Inflammatory macrophage treated with lipopolysaccharide for 1 hour (primary cell): ENCODE measurements around the gene PHETA1.
A peak's percentile ranks its signal among the peaks of the same experiment; 100 is the strongest.

Source experiments
- DNase-seq, 2 donors: peaks; one replicate each; pipeline ENCODE4 v3.0.0-alpha.2; 2020 to 2022

Gene PHETA1

GRCh38 chr12:111368788-111369495, at the start of gene PHETA1:
TSS of gene PHETA1 (minus strand) at chr12:111369095. CDS start at chr12:111363427, 5,668 bp downstream.
- peak; percentile 91 to 95 for DNase-seq

- DNase-seq, result no peak
Observed at GRCh38 chr12:111418594-111418880, 49.6 kb upstream of the PHETA1 start.

GRCh38 chr12:111417784-111418593, 49.1 kb upstream of the PHETA1 start:
- DNase-seq, result no peak

- no peak for DNase-seq
Observed at GRCh38 chr12:111417290-111417689, 48.4 kb upstream of the PHETA1 start.

GRCh38 chr12:111414711-111415252, 45.9 kb upstream of the PHETA1 start:
- no peak for DNase-seq

DNA sequence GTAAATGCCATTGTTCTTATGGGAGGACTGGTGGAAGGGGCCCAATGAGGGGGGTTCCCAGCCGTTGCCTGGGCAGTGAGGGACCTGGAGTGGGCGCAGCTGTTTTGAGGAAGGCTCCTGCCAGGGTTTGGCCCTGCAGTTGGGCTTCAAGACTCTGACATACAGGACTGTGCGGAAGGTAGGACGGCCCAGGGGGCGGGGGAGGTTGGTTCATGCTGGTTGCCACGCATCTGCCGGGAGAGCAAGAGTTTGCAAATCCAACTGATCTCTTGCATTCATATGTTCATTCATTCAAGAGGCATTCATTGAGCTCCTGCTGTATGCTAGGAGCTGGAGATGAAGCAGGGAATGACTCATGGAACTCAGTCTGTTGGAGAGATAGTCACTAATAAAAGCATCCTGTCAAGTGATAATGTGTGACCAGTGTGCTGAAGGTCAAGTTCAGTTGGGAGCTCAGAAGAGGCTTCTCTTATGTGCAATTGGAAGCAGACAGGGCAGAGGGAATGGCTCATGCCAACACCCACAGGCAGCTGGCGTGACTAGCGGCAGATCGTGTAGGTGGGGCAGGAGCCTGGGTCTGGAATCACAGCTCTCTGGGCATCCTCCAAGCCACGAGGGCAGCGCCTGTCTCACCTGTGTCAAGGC, 44.7 kb upstream of the PHETA1 start:
- DNase-seq, result peak; percentile 59 to 91

DNA sequence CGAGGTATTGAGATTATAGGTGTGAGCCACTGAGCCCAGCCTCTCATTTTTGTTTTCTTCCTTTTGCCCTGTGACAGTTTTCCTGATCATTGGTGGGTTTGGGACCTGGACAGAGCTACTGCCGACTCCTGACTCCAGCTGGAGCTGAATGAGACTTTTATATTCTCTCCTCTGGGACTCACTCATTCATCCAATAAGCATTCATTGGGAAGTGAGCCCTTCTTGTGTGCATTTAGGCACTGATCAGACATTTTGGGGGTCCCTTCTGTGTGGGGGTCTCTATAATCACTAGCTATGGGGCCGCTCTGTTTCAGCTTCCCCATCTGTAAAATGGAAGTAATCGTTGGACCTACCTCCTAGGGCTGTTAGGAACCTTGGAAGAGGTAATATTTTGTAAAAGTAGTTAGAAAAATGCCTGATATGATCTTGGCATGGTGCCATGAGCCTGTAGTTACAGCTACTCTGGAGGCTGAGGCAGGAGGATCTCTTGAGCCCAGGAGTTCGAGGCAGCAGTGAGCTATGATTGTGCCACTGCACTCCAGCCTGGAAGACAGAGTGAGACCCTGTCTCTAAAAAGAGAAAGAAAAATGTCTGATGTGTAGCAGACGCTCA, 44.0 kb upstream of the PHETA1 start:
- no peak for DNase-seq

DNA sequence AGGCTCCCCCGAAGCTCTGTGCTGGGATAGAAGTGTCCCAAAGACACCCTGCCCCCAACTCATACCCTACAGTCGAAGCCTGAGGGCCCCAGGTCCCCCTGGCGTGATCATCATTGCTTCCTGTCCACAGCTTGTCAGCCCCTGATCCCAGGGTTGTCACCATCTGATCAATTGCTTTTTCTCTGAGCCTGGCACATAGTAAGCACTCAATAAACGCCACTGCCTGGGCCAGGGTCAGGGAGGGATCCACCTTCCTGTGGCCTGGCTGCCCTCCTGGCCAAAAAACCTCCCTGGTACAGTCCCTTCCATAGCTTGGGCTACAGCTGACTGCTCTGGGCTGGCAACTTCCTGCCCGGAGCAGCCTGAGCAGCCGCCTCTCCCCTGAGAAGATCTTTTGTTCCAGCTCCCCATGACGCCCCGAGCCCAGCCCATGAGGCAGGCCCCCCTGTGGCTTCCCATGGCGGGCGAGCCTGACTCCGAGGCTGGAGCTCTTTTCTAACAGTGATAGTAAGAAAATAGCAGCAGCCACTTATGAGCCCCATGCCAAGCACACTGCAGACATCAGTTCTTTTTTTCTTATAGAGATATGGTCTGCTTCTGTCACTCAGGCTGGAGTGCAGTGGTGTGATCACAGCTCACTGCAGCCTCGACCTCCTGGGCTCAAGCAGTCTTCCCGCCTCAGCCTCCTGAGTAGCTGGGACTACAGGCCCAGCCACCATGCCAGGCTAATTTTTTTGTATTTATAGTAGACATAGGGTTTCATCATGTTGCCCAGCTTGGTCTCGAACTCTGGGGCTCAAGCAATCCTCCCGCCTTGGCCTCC, 43.3 kb upstream of the PHETA1 start:
- no peak for DNase-seq

GRCh38 chr12:111411185-111411764, 42.4 kb upstream of the PHETA1 start:
- no peak for DNase-seq

- no peak for DNase-seq
Observed at GRCh38 chr12:111410431-111411184, 41.7 kb upstream of the PHETA1 start.

DNA sequence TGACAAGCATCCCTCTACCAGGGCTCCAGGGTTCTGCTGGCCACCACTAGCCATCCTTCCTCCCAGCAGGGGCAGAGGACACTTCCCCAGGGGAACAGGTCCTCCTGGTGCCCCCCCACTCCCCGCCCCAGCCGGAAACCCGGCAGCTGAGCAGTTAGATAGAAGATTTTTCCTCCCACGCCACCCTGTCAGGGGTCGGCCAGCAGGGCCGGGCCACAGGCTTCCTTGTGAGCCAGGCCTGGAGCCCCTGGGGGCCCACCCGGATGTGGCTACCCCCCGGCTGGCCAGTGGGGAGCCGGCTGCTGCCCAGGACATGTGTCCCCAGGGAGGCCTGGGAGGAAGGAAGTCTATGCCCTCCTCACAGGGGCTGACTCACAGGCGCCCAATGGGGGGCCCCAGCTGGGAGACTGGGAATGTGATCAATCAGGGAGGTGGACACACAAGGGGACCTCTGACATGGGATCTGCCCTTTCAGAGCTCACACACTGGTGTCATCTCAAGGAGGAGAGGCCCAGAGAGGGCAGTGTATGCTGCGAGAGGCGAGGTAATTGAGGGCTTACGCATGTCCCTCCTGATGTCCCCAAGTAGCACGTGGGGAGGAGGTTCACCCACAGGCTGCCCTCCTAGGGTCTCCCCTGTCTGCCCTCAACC, 41.0 kb upstream of the PHETA1 start:
- peak in 1 of 2 donors; percentile 49 for DNase-seq

DNA sequence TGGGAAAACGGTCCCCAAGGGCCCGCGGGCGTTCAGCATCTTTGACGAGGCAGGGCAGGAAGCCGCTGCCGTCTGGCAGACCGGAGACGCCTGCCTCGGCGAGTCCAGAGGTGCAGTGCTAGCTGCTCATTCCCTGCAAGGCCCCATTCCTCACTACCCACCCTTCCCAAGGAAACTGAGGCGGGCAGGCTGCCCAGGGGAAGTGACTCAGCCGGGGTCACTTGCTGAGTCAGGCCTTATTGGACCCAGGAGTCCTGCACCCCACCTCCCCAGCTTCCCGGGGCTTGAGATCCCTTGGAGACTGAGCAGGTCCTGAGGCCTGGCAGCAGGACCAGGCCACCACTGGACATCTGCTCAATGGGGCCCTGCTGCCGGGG, 40.5 kb upstream of the PHETA1 start:
- DNase-seq, result no peak

DNA sequence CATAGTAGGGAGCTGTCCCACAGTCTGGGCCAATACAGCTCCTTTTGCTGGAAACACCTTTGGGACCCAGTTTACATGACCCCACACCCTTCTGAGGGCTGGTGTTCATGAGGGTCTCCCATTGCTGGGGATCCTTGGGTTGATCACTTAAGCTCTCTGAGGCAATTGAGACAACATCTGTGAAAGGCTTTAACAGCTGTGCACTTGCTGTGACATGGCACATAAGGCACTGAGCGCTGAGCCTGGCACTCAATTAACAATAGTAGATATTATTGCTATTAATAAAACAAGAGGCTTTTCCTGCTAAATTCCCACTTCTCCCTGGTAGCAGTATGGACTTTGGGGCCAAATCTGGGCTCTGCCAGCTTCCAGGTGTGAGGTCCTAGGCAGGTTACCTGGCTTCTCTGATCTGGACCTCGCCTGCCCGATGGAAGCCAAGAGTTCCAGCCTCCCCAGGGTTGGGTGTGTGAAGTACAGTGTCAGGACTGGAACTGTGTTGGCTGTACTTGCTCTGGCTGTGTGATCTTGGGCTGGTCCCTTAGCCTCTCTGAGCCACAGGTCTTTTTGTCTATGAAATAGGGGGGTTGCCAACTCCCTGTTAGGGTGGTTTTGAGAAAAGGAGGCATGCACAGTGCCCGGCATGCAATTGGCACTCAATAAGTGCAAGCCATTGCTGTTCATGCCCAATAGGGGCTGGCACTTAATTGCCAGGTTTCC, 39.9 kb upstream of the PHETA1 start:
- DNase-seq, result no peak

- peak; percentile 91 to 93 for DNase-seq
Observed at GRCh38 chr12:111408116-111408440, 39.2 kb upstream of the PHETA1 start.

DNA sequence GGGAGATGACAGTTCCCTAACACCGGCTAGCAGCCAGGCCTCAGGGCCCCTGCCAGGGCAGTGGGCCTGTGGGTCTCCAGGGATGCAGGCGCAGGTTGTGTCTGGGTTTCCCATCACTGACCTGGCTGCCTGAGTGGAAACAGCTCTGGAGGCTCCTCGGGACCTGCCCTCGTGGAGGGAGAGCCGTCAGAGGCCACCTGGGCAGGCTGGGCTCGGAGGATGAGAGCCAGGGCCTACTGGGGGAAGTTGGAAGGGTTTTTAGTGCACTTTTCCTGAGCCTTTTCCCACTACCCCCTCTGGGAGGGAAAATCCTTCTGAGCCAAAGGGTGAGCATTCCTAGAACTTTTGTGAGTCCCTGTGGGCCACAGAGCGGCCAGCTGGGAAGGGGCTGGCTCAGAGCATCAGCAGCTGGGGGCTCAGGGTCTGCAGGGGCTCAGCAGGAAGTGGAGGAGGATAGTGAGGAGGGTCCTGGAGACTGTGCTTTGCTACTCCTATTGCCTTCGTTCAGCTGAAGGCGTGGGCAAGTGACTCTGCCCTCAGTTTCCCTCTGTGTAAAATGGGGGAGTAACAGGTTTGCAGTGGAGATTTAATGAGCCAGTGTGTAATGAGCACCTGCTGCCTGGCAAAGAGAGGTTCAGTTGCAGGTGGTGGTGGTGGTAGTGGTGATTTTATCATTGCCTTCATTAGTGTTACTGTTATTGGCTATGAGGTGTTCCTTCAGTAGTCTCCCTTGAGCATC, 38.7 kb upstream of the PHETA1 start:
- DNase-seq, result no peak

- DNase-seq, result peak; percentile 56 to 76
Observed at GRCh38 chr12:111406474-111407376, 37.8 kb upstream of the PHETA1 start.

DNA sequence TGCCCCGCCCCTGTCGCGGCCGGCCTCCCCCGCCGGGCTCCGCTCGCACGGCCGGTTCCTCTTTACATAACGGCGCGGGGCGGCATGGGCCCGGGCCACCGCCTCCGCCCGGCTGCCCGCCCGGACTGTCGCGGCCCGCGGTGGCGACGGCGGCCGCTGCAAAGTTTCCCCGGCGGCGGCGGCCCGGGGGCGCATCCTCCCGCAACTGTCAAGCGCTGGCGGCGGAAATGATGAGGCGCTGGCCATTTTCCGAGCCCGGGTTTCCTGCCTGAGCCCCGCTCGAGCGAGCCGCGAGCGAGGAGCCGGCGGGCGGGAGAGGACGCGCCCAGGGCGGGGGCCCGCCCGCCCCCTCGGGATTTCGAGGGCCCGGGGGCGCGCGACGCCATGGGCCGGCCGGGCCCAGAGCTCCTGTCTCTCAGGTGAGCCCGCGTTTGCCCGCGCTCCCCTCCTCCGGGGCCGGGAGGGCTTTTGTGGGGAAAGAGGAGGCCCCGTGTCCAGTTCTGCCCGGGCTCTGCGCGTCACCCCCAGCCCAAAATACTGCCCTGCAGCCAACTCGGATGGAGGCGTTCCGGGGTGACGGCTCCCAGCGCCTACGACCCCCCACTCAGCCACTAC, 37.1 kb upstream of the PHETA1 start, which contains the start of gene SH2B3:
Gene SH2B3, plus strand, starts transcription at position 65 of the 615 bp plus-strand sequence. CDS start 12,223 bp downstream, outside the sequence.
- no peak for DNase-seq
